HG02852 (cell line): ENCODE data around the gene LBHD1.
"Not testable (repeated sequence)": the region's sequence is repeated elsewhere in the genome, so short reads cannot be mapped to it uniquely, and the experiment has no call there.

Source experiments
- ATAC-seq: cut with Tn5 transposase; IDR thresholded peaks from one replicate; pipeline ENCODE4 v1.9.1; 2021; ENCODE audit warnings: mild to moderate bottlenecking, moderate library complexity; ENCODE audit not compliant: unreplicated experiment

Gene LBHD1

DNA sequence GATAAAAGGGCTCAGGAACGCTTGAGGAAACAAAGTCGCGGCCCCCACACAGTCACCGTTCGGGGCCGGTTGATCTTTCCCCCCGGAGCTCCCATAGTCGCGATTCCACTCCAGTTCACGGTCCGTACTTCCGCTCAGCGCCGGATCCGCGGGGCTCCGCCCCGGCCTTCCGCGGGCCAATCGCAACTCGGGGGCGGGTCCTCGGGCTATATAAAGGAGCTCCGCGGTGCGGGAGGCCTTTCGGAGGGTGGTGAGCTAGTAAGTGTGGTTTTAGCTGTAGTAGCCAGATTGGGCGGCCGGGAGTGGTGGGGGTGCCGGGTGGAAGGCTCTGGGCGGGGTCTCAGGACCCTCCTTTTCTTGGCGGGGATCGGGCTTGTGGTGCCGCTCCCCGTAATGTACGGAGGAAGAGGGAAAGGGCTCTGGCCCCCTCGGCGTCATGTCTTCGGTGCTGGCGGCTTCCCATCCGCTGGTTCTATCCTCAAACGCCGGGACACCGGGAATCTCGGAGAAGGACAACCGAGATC is 6.9 kb downstream of the LBHD1 start, which contains the start of the genes C11orf98 and CSKMT:
C11orf98 (minus strand) TSS at position 136 of the 524 bp plus-strand sequence; CDS start at position 95, 41 bp downstream.
CSKMT (plus strand) TSS at position 238 of the 524 bp plus-strand sequence. CDS start 568 bp downstream, outside the sequence.
- ATAC-seq: peak; percentile 85

DNA sequence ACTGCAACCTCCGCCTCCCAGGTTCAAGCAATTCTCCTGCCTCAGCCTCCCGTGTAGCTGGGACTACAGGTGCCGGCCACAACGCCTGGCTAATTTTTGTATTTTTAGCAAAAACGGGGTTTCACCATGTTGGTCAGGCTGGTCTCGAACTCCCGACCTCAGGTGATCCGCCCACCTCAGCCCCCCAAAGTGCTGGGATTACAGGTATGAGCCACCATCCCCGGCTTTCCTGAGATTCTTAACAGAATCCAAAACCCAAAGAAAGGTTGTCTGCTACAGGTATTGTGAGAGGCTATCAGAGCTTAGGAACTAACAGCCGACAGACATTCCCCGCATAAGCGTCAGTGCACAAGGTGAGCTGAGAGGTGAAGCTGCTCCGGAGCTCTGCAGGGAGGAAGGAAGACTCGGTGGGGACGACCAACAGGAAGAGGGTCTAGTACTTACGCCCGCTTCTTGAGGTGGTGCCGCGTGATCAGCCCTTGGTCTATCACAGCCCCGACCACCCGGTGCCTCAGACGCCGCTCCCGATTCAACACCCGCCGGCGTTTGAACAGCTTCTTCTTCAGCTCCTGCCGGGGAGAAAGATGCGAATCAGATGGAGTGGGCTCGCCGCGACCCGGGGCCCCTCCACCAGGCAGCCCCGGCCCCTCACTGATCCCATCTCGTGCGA is 7.5 kb downstream of the LBHD1 start:
- peak; percentile 29 for ATAC-seq

DNA sequence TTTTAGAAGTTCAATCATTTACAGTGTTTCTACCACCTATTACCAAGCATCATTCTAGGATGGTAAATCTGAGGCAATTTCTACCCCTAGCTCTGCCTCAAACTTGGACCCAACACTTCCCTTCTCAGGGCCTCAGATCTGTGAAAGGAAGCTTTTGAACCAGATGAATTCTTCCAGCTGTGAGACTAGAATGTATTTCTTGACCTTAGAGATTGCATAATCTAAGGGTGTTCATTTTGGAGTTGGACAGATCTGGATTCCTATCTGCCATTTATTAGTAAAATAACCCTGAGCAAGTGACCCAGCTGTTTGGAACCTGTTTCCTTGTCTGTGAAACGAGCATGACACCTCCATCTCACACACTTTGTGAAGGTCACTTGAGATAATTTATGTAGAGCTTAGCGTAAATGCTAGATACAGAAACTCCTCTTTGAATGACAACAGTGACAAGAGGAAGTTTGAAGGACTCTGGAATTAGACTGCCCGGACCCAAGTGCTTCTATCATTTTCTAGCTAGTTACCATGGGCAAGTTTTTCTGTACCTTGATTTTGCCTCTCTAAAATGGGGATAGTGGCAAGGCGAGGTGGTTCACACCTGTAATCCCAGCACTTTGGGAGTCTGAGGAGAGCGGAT is 15.2 kb downstream of the LBHD1 start:
- ATAC-seq: no peak

DNA sequence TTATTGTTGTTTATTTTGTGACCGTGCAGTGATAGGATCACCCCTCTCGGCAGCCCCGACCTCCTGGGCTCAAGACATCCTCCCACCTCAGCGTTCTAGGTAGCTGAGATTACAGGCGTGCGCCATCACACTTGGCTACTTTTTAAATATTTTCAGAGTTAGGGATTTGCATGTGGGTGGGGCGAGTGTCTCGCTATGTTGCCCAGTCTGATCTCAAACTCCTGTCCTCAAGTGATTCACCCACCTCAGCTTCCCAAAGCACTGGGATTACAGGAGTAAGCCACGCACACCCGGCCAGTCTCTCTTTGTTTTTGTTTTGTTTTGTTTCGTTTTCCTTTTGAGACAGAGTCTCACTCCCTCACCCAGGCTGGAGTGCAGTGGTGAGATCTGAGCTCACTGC is 17.8 kb downstream of the LBHD1 start:
- ATAC-seq: no peak

DNA sequence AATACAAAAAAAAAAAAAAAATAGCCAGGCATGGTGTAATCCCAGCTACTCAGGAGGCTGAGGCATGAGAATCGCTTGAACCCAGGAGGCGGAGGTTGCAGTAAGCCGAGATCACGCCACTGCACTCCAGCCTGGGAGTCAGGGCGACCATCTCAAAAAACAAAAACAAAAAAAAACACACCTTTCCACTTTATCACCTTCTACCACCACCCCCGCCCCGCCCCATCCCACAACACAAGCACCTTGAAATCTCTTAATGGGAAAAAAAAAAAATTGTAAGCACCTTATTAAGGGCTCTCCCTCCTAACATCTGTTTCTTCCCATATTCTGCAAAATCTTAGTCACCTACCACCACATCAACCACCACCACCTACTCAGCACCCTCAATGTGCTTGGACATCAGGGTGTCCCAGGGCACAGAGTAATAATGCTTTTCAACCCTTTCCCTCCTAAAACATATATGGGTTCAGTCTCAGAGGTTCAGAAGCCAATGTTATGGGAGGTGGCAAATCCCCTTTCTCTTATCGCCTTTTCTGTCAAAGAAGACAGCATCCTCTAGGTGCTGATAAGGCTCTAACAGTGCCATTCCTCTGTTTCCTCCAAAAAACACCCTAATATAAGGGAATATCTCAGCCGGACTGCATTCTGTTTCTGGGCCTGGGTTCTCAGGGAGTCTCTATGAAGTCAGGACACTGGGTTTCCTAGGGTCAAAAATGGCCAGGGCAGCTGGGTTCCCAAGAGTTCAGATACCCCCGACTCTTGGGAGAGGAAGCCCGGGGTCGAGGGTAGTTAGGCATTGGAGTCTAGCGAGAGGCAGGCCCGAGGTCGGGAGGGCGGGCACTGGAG is 19.7 kb downstream of the LBHD1 start:
- no peak for ATAC-seq

DNA sequence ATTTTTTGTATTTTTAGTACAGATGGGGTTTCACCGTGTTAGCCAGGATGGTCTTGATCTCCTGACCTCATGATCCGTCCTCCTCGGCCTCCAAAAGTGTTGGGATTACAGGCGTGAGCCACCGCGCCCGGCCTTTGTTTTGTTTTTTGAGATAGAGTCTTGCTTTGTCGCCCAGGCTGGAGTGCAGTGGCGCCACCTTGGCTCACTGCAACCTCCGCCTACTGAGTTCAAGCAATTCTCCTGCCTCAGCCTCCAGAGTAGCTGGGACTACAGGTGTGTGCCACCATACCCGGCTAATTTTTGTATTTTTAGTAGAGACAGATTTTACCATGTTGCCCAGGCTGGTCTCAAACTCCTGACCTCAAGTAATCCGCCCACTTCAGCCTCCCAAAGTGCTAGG is 21.8 kb downstream of the LBHD1 start:
- not testable (repeated sequence) for ATAC-seq

DNA sequence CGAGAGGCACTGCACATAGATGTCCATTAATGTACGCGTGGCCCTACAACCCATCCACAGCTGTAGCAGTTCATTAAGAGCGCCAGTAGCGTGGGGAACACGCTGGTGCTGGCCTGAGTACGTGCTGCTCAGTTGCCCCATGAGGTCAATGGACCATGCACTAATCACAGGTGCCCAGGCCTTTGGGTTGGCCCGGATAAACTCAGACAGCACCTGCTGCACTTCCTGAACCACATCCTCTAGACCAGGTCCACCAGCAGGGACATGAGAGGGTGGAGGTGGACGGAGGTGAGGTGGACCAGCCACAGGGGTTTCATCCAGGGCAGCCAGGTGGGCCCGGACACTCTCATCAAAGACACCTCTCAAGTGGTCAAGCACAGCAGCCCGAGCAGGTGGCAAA is 22.6 kb downstream of the LBHD1 start:
- ATAC-seq: no peak

DNA sequence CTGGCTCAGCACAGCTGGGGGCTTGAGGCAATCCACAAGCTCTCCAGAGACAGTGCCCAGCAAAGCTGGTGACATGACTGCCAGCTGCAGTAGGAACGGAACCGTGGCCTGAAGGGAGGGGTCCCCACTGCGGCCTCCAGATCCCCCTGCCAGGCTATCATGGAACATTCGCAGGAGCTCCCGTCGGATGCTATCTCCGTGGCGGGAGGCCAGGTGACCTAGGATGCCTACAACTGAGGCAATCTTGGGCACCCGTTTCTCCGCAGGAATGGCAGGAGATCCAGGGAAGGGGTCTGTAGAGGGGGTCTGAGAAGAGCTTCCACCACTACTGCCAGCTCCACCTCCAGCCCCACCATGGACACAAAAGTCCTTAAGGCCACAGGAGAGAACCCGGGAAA is 23.1 kb downstream of the LBHD1 start:
- no peak for ATAC-seq

DNA sequence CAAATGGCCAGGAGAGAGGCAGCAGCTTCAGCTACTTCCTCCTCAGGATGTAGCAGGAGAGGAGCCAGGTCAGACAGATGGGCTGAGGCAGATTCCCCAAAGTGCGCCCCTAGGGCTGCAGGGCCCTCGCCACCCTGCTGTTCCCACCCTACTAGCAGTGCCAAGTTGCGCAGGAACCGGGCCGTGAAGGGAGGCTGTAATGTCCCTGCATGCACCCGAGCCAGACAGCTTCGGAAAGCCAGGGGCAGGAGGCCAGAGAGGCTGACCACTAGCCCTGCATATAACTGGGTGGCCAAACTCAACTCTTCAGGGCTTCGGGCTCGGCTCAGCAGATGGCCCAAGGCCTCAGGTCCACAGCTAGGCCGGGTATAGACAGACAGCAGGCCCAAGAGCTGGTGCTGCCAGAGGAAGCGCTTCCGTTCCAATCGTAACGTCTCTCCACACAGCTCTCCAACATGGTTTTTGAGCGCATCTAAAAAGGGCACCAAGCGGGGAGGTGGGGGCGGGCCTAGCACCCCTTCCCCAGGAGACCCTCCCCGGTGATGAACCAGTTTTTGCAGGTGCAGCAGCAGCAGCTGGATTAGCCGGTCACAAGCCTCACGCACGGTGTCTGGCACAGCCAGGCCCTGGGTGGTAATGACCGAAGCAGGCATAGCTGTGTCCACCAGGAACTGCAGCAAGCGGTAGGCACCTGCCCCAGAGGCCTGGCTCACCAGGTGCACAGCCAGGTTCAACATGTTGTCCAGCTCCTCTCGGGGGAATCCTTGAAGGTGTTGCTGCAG is 23.7 kb downstream of the LBHD1 start:
- ATAC-seq: no peak

DNA sequence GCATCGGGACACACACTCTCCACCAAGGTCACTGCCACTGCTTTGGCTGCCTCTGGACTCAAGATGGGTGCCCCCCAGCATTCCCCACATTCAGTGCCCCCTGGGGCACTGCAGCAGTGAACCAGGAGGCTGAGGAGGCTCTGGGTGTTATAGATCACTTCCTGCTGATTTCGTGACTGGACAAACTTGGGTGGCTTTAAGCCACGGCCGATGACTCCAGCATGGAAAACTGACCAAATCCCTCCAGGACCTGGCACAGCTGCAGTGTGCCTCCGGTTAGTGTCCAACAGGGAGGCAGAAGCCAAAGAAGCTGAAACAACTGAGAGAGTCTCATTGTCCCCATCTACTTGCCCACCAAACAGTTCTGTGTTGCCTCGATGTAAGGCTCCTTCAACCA is 24.5 kb downstream of the LBHD1 start:
- no peak for ATAC-seq

DNA sequence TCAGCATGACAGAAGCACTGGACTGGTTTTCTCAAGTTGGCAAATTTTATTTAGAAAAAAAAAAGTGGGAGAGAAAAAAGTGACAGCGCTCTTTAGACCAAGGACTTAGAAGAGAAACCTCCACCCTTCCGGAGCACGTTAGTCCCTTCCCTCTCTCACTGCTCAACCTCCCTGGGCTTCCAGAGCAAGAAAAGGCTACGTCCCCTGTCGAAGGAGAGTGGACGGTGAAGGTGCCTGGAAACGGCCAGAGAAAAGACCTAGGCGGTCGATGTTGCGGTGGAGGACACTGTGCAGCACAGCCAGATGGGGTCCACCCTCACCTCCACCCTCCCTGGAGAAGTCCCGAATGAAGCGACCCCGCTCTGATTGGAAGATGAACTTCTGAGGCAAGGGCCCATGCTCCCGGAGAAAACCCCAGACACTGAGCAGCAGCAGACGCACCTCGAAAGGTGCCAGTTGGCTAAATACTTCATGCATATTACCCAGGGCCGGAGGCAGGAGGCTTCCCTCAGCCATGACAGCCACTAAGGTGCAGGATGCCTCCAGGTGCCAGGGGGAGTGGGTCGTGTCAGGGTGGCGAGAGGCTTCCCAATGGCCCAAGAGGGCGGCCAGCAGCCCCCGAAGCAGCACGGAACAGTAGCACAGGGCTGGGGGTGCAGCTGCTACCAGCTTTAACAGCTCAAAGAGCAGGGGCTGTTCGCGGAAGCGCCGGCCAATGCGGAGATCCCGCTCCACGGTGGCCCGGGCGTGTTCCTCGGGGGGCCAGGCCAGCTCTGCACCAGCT is 25.1 kb downstream of the LBHD1 start:
- no peak for ATAC-seq

DNA sequence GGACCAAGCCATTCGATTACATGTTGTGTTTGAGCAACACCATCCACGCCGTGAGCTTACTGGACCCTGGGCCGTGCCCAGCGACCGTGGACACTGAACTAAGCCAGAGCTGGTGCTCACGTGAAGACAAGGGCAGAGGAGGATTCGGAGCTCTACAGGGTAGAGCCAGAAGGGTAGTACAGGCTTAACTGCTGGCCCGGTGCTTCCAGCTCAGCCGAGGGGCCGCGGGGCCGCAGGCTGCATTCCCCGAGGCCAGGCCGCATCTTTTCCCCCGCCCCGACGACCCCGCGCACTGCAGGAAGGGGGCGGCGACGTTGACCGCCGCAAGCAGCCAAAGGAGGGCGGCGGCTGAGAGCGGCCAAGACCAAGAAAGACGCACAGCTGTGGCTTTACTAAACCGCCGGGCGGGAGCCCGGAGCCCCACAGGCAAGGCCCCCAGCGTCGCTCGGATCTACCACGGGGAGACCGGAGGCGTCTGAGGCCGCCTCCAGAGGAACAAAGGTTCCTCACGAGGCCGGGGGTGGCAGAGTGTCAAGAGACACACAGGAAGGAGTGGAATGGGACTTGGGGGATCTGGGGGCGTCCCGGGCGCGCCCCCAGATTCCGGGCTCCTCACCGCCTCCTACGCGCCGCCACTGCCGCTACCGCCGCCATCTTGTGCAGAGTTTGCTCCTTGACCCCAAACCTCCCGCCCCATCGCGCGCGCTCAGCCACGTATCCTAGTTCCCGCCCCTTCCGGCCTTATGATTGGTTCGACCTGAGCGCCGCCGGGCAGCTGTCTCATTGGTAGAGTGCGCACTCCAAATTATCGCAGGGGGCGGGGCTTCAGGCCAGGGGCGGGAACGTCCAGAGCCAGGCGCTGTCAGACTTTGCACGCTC is 25.9 kb downstream of the LBHD1 start, which contains the start of gene GANAB:
GANAB (minus strand) TSS at position 668 of the 879 bp plus-strand sequence; CDS start at position 654, 14 bp downstream.
- peak; percentile 93 for ATAC-seq

DNA sequence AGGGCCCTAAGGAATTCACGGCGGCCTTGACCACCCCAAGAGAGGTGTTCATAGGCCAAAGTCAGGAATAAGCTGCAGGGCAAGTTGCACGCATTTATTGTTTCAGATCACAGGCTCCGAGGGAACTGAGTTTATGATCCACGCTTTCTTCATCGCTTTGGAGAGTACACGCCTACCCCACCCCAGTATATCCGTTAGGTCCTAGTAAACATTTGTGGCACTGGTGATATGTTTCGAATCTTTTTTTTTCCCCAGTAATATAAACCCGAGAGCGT is 26.5 kb downstream of the LBHD1 start:
- no peak for ATAC-seq

DNA sequence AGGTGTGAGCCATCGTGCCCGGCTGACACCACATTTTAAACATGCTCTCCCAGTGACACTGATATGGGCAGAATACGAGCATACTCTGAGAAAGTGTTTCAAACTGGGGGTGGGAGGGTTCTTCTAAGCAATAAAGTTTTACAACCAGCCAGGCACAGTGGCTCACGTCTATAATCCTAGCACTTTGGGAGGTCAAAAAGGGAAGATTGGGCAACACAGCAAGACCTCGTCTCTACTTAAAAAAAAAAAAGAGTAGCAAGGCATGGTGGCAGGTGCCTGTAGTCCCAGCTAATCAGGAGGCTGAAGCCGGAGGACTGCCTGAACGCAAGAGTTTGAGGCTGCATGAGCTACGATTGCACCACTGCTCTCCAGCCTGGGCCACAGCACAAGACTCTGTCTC is 27.8 kb downstream of the LBHD1 start:
- no peak for ATAC-seq

DNA sequence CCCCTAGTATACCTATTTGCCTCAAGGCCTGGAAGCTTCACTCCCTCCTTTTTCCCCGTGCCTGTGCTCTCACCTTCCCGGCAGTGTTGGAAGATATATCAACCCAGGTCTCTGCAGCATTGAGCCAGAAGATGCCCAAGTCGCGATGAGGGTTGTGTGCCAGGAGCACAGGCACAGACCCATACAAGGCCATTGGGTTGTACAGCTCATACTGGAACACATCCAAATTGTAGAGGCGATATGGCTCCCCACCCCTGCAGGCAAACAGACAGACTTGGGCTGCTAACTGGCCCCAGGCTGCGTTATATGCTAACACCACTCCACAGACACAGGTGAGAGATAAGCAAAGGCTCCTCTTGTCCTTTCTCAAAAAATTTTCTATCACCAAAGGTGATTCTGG is 39.6 kb downstream of the LBHD1 start:
- ATAC-seq: no peak

DNA sequence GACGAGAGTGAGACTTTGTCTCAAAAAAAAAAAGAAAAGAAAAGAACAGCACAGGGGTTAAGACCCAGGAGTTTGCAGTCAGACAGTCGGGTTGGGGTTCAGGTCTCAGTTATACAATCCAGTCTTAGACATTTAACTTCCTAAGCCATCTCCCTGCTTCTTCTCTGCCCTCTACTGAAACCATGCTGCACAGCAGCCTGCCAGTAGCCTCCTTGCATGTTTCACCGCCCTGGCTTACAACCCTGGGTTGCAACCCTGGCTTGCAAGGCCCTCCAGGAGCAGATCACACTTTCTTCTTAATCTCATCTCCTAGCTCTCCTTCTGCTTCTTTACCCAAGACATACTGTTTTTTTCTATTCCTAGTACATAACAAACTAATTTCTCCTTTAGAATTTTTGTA is 44.4 kb downstream of the LBHD1 start:
- no peak for ATAC-seq

DNA sequence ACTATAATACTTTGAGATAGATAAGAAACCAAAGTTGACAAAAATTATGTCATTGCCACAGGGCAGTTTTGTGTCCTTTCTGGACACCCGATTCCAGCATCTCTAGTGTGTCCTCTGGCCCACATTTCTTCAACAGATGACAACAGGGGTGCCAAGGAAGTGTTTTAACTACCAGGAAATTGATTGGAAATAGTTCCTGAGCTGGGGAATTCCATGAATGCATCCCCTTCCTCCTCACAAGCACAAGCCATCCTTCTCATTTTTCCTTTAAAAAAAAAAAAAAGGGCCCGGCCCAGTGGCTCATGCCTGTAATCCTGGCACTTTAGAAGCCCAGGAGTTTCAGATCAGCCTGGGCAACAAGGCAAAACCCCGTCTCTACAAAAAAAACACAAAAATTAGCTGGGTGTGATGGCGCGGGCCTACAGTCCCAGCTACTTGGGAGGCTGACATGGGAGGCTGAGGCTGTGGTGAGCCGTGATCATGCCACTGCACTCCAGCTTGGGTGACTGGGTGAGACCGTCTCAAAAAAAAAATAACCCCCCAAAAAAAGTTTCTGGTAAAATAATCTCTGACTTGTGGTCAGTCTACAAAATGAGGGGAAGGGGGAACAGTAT is 49.5 kb downstream of the LBHD1 start:
- no peak for ATAC-seq
